Ovary (tissue), 3 donors: ENCODE measurements around the gene MSMB.

Experiments
- CTCF ChIP-seq, 3 donors: fragments of 450-650 bp in 2 of 3; fragments of 200-600 bp in 1 of 3; IDR thresholded peaks; one replicate each; pipeline versions ENCODE4 v1.5.1 to v1.8.0; 2016 to 2022; ENCODE audit warnings: antibody characterized with exemption in 3 of 3, mild to moderate bottlenecking in 1 of 3
- POLR2A ChIP-seq: fragments of 450-650 bp; IDR thresholded peaks from one replicate; pipeline ENCODE4 v1.6.1; 2017; ENCODE audit warnings: antibody characterized with exemption, mild to moderate bottlenecking, moderate library complexity
- donor health status: DM: no; HTN: no; CAD: no.

- TF ChIP-seq CTCF (IDR thresholded peaks at IDR 0.05) (no peak), POLR2A (no peak)
Measured at GRCh38 chr10:46014683-46015405, 31.2 kb downstream of the MSMB start.
